Right atrium auricular region (tissue), 2 donors: ENCODE data around the gene ERC2. TPM values are rescaled to one million over a fixed set of nuclear protein-coding genes. Genes with fewer than 3 reads are reported as not detected.

Source experiments
- DNase-seq: peaks from one replicate; pipeline ENCODE4 v3.0.0-alpha.2; 2019; ENCODE audit warnings: low spot score
- H3K27ac ChIP-seq, 2 donors: fragments of 200-600 bp; sonication (generic); 1 replicate in 1 of 2; 2 replicates in 1 of 2; pipeline ENCODE4 v1.5.1; 2016 to 2019
- H3K27me3 ChIP-seq, 2 donors: fragments of 200-600 bp; sonication (generic); one replicate each; pipeline versions ENCODE4 v1.5.1 to v1.6.0; 2017 to 2019
- H3K36me3 ChIP-seq: fragments of 200-600 bp; sonication (generic); one replicate; pipeline ENCODE4 v1.5.1; 2016
- H3K4me1 ChIP-seq, 2 donors: fragments of 200-600 bp; sonication (generic); one replicate each; pipeline versions ENCODE4 v1.5.1 to v1.6.0; 2017 to 2019
- H3K4me3 ChIP-seq, 2 donors: fragments of 200-600 bp; sonication (generic); 1 replicate in 1 of 2; 2 replicates in 1 of 2; pipeline ENCODE4 v1.5.1; 2017 to 2019; ENCODE audit warnings: mild to moderate bottlenecking in 1 of 2, moderate library complexity in 1 of 2
- H3K9me3 ChIP-seq, 2 donors: fragments of 200-600 bp; sonication (generic); one replicate each; pipeline ENCODE4 v1.5.1; 2019
- CTCF ChIP-seq, 2 donors: fragments of 200-600 bp; sonication (generic); IDR thresholded peaks; one replicate each; pipeline ENCODE4 v1.5.1; 2019; ENCODE audit warnings: antibody characterized with exemption in 2 of 2
- total RNA-seq, 2 donors: library from RNA; depleted of rRNA; stranded (reverse); fragments of >200 nt; gene quantifications; one replicate each; pipeline ENCODE4 v1.1.0, GENCODE V29; 2016

ERC2 gene
- total RNA-seq, 2 donors from 2014 or later = 2.9 to 4.0 TPM

DNA sequence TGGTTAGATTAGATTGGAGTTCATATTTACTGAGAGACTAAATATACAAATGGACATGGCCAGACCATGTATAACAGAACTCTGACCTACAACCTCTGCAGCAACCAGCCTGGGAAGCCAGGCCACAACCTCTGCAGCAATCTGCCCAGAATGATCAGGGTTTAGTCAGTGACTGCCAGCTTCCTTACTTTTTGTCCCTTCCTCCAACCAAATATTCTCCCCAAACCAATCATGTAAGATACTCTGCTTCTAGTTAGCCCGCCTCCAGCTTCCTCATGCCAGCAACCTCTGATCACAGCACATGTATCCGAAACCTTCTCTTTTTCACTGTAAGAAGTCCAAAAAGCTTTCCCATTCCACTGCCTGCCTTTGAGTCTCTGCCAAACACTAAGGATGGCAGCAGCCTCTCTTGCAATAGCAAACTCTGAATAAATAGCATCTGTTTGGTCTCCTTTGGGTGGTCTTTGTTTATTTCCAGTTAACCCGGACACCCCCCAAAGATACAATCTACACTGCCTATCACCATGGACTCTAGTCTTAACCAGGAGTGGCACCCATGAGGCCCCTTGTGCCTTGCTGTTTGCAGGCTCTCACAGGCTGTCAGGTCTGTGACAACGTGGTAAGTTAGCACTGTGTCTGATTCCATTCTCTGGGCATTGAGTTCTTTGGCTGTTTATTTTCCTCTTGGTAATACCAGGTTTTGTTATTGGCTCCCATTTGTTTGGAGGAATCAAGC lies 102.2 kb downstream of the ERC2 start:
- H3K9me3 ChIP-seq = no peaks in the 10 kb centered on the region
- H3K4me3 ChIP-seq = no peak overlapping the region
- no peaks in the 10 kb centered on the region for H3K4me1 ChIP-seq
- H3K27me3 ChIP-seq = no peaks in the 10 kb centered on the region
- no peak for TF ChIP-seq CTCF (IDR thresholded peaks at IDR 0.05)
- DNase-seq = no peak
- H3K36me3 ChIP-seq = no peaks in the 10 kb centered on the region
- no peak overlapping the region for H3K27ac ChIP-seq

DNA sequence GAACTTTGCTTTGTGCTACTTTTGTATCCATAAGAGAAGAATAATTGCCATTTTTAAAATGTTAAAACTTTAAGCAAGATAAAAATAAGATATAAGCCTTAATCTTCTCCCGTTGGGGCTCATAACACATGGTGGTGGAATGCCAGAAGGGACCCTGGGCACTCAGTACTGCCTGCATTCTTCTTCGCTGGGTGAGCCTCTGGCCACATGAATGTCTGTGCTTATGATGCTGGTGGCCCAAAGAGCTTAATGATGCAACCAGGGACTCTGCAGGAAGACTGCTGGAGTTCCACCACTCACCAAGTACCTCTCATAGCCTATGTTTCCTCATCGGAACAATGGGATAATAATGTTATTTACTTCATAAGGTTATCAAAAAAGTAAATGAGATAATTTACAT lies 103.6 kb downstream of the ERC2 start:
- H3K4me1 ChIP-seq = no peaks in the 10 kb centered on the region
- H3K4me3 ChIP-seq = no peak overlapping the region
- no peaks in the 10 kb centered on the region for H3K27me3 ChIP-seq
- no peaks in the 10 kb centered on the region for H3K9me3 ChIP-seq
- no peak overlapping the region for H3K27ac ChIP-seq
- no peaks in the 10 kb centered on the region for H3K36me3 ChIP-seq
- TF ChIP-seq CTCF (IDR thresholded peaks at IDR 0.05) = no peak
- DNase-seq = no peak

GRCh38 chr3:56363720-56364119 lies 104.5 kb downstream of the ERC2 start:
- Histone ChIP-seq H3K4me3 (no peak overlapping the region), H3K9me3 (no peaks in the 10 kb centered on the region), H3K27ac (no peak overlapping the region), H3K4me1 (no peaks in the 10 kb centered on the region), H3K36me3 (no peaks in the 10 kb centered on the region), H3K27me3 (no peaks in the 10 kb centered on the region)
- no peak for TF ChIP-seq CTCF (IDR thresholded peaks at IDR 0.05)
- DNase-seq = no peak

GRCh38 chr3:56361731-56362130 lies 106.5 kb downstream of the ERC2 start:
- Histone ChIP-seq H3K36me3 (no peaks in the 10 kb centered on the region), H3K4me1 (no peaks in the 10 kb centered on the region), H3K4me3 (no peak overlapping the region), H3K9me3 (no peaks in the 10 kb centered on the region), H3K27ac (no peak overlapping the region), H3K27me3 (no peaks in the 10 kb centered on the region)
- no peak for TF ChIP-seq CTCF (IDR thresholded peaks at IDR 0.05)
- DNase-seq = no peak

GRCh38 chr3:56357266-56357665 lies 111.0 kb downstream of the ERC2 start:
- no peak for DNase-seq

More at GRCh38 chr3:56357266-56357665, 111.0 kb downstream of the ERC2 start:
- no peak overlapping the region for H3K4me3 ChIP-seq
- no peaks in the 10 kb centered on the region for H3K36me3 ChIP-seq
- H3K9me3 ChIP-seq = no peaks in the 10 kb centered on the region
- H3K27ac ChIP-seq = no peak overlapping the region
- TF ChIP-seq CTCF (IDR thresholded peaks at IDR 0.05) = no peak
- no peaks in the 10 kb centered on the region for H3K27me3 ChIP-seq
- H3K4me1 ChIP-seq = no peaks in the 10 kb centered on the region
